Globus pallidus (tissue), 1 donor: ENCODE measurements around the gene HRH3.

Experiments
- DNase-seq: peaks from one replicate; pipeline ENCODE4 v3.0.0-alpha.2; 2015; ENCODE audit warnings: low spot score

HRH3 gene

GRCh38 chr20:62219992-62220665, at the start of gene HRH3:
Gene HRH3, minus strand, starts transcription at chr20:62220278. Its CDS starts 308 bp downstream, at chr20:62219970.
- no peak for DNase-seq

- DNase-seq: no peak
Observed at GRCh38 chr20:62269871-62270270, 49.8 kb upstream of the HRH3 start.

- no peak for DNase-seq
Observed at GRCh38 chr20:62269378-62269777, 49.3 kb upstream of the HRH3 start.

GRCh38 chr20:62268228-62268900, 48.3 kb upstream of the HRH3 start:
- no peak for DNase-seq

- no peak for DNase-seq
Observed at GRCh38 chr20:62267543-62267942, 47.5 kb upstream of the HRH3 start.

- DNase-seq: no peak
Observed at GRCh38 chr20:62266851-62267250, 46.8 kb upstream of the HRH3 start.

GRCh38 chr20:62266340-62266739, 46.3 kb upstream of the HRH3 start:
- DNase-seq: no peak

GRCh38 chr20:62265365-62265764, 45.3 kb upstream of the HRH3 start:
- DNase-seq: no peak

- DNase-seq: no peak
Observed at GRCh38 chr20:62263396-62263795, 43.3 kb upstream of the HRH3 start.

- DNase-seq: no peak
Observed at GRCh38 chr20:62262064-62262463, 42.0 kb upstream of the HRH3 start.

- DNase-seq: no peak
Observed at GRCh38 chr20:62259294-62259565, 39.2 kb upstream of the HRH3 start.

GRCh38 chr20:62258499-62259293, 38.6 kb upstream of the HRH3 start:
- DNase-seq: no peak

GRCh38 chr20:62255976-62256375, 35.9 kb upstream of the HRH3 start:
- DNase-seq: no peak

GRCh38 chr20:62254021-62254724, 34.1 kb upstream of the HRH3 start:
- DNase-seq: no peak

GRCh38 chr20:62253398-62253797, 33.3 kb upstream of the HRH3 start:
- no peak for DNase-seq

- no peak for DNase-seq
Observed at GRCh38 chr20:62252342-62252966, 32.4 kb upstream of the HRH3 start.

GRCh38 chr20:62248890-62249560, 28.9 kb upstream of the HRH3 start:
- DNase-seq: no peak

- no peak for DNase-seq
Observed at GRCh38 chr20:62246872-62247652, 27.0 kb upstream of the HRH3 start.

- no peak for DNase-seq
Observed at GRCh38 chr20:62246431-62246830, 26.4 kb upstream of the HRH3 start.

- no peak for DNase-seq
Observed at GRCh38 chr20:62245911-62246280, 25.8 kb upstream of the HRH3 start.

- no peak for DNase-seq
Observed at GRCh38 chr20:62244644-62245108, 24.6 kb upstream of the HRH3 start.
